Measurements from ENCODE around the gene QTRT2.

- TF ChIP-seq CTCF (conservative IDR thresholded peaks at IDR 0.05; ENCODE audit: low read depth, low read length) (no peak), EZH2 (IDR thresholded peaks at IDR 0.05; ENCODE audit: low read length, unreplicated experiment) (no peak), EZH2phosphoT487 (IDR thresholded peaks at IDR 0.05; ENCODE audit: borderline replicate concordance, low read length) (no peak)
Measured at GRCh38 chr3:114043205-114043604, 13.3 kb upstream of the QTRT2 start.
